H9 (cell line): Measurements from ENCODE around the gene DOCK10. TPM values are rescaled to one million over a fixed set of nuclear protein-coding genes. Genes with fewer than 3 reads are reported as not detected.

Experiments
- DNase-seq: peaks from one replicate; pipeline ENCODE4 v3.0.0-alpha.2; 2017
- H2AFZ ChIP-seq: one replicate; pipeline ENCODE4 v1.6.1; 2013; ENCODE audit warnings: mild to moderate bottlenecking, low read length, control low read depth, moderate library complexity
- H2AK5ac ChIP-seq: 2 replicates; pipeline ENCODE4 v1.6.1; 2013; ENCODE audit warnings: low read length, control low read depth, mixed read lengths; ENCODE audit not compliant: insufficient read length
- H2BK120ac ChIP-seq: one replicate; pipeline ENCODE4 v1.6.1; 2013; ENCODE audit warnings: low read depth, mild to moderate bottlenecking, low read length, control low read depth, inconsistent platforms; ENCODE audit not compliant: poor library complexity, severe bottlenecking
- H2BK12ac ChIP-seq: 2 replicates; pipeline ENCODE4 v1.6.1; 2013; ENCODE audit warnings: low read length, control low read depth, mixed read lengths, low read depth; ENCODE audit not compliant: insufficient read length
- H2BK15ac ChIP-seq: 2 replicates; pipeline ENCODE4 v1.6.1; 2013; ENCODE audit warnings: low read depth, low read length, control low read depth
- H2BK20ac ChIP-seq: one replicate; pipeline ENCODE4 v1.6.1; 2013; ENCODE audit warnings: low read depth, mild to moderate bottlenecking, low read length, control low read depth, inconsistent platforms; ENCODE audit not compliant: poor library complexity, severe bottlenecking
- H2BK5ac ChIP-seq: 2 replicates; pipeline ENCODE4 v1.6.1; 2013; ENCODE audit warnings: low read length, control low read depth, mixed read lengths; ENCODE audit not compliant: insufficient read length
- H3K14ac ChIP-seq: 2 replicates; pipeline ENCODE4 v1.6.1; 2013; ENCODE audit warnings: low read length, control low read depth; ENCODE audit not compliant: insufficient read depth
- H3K18ac ChIP-seq: 2 replicates; pipeline ENCODE4 v1.6.1; 2013; ENCODE audit warnings: low read depth, mild to moderate bottlenecking, mixed read lengths, low read length, control low read depth; ENCODE audit not compliant: insufficient read length
- H3K23ac ChIP-seq: 2 replicates; pipeline ENCODE4 v1.6.1; 2013; ENCODE audit warnings: low read length, control low read depth, mixed read lengths, low read depth; ENCODE audit not compliant: insufficient read length
- H3K23me2 ChIP-seq: 2 replicates; pipeline ENCODE4 v1.6.1; 2013; ENCODE audit warnings: low read depth, mild to moderate bottlenecking, mixed read lengths, low read length, control low read depth; ENCODE audit not compliant: insufficient read length, poor library complexity, severe bottlenecking
- H3K27ac ChIP-seq: 2 replicates; pipeline ENCODE4 v1.5.1; 2013; ENCODE audit warnings: low read length, control low read depth, mixed read lengths, low read depth; ENCODE audit not compliant: insufficient read length
- H3K27me3 ChIP-seq: 2 replicates; pipeline ENCODE4 v1.6.1; 2013; ENCODE audit warnings: low read length, control low read depth, inconsistent platforms; ENCODE audit not compliant: insufficient read depth
- H3K4ac ChIP-seq: 2 replicates; pipeline ENCODE4 v1.6.1; 2013; ENCODE audit warnings: low read depth, mild to moderate bottlenecking, control low read depth, inconsistent platforms, low read length, moderate library complexity
- H3K4me1 ChIP-seq: 2 replicates; pipeline ENCODE4 v1.6.1; 2013; ENCODE audit warnings: low read length, control low read depth, inconsistent platforms; ENCODE audit not compliant: insufficient read depth
- H3K4me2 ChIP-seq: 2 replicates; pipeline ENCODE4 v1.6.1; 2013; ENCODE audit warnings: low read length, control low read depth, mixed read lengths; ENCODE audit not compliant: insufficient read length, insufficient read depth
- H3K56ac ChIP-seq: 2 replicates; pipeline ENCODE4 v1.6.1; 2013; ENCODE audit warnings: low read depth, mild to moderate bottlenecking, mixed read lengths, low read length, control low read depth; ENCODE audit not compliant: insufficient read length
- H3K79me1 ChIP-seq: 2 replicates; pipeline ENCODE4 v1.6.1; 2013; ENCODE audit warnings: low read depth, mild to moderate bottlenecking, moderate library complexity, low read length, control low read depth, inconsistent platforms; ENCODE audit not compliant: insufficient read depth, poor library complexity, severe bottlenecking
- H3K79me2 ChIP-seq: 2 replicates; pipeline ENCODE4 v1.6.1; 2013; ENCODE audit warnings: low read length, control low read depth, inconsistent platforms; ENCODE audit not compliant: insufficient read depth
- H3K9ac ChIP-seq: 2 replicates; pipeline ENCODE4 v1.6.1; 2013; ENCODE audit warnings: low read length, control low read depth, mixed read lengths; ENCODE audit not compliant: insufficient read length; ENCODE audit errors: extremely low read depth
- H3K9me3 ChIP-seq: one replicate; pipeline ENCODE4 v1.6.1; 2013; ENCODE audit warnings: low read depth, low read length, inconsistent platforms; ENCODE audit not compliant: control insufficient read depth
- H3T11ph ChIP-seq: one replicate; pipeline ENCODE4 v1.6.1; 2013; ENCODE audit warnings: mild to moderate bottlenecking, low read length, control low read depth, inconsistent platforms
- H4K20me1 ChIP-seq: one replicate; pipeline ENCODE4 v1.6.1; 2013; ENCODE audit not compliant: control insufficient read depth, insufficient read length, insufficient read depth
- H4K5ac ChIP-seq: 2 replicates; pipeline ENCODE4 v1.6.1; 2013; ENCODE audit warnings: low read depth, mild to moderate bottlenecking, mixed read lengths, low read length, control low read depth; ENCODE audit not compliant: insufficient read length
- H4K8ac ChIP-seq: replicated peaks from 2 replicates; pipeline ENCODE4 v1.6.1; 2013; ENCODE audit warnings: low read length, control low read depth, mixed read lengths, low read depth; ENCODE audit not compliant: insufficient read length
- H4K91ac ChIP-seq: 2 replicates; pipeline ENCODE4 v1.6.1; 2013; ENCODE audit warnings: low read depth, mild to moderate bottlenecking, moderate library complexity, mixed read lengths, low read length, control low read depth; ENCODE audit not compliant: insufficient read length
- H3K27ac Mint-ChIP-seq, 3 experiments: 2 replicates in 2 of 3; 3 replicates in 1 of 3; pipeline ENCODE4 v1.8.0; 2020 to 2021; ENCODE audit warnings: mixed read lengths in 3 of 3, mild to moderate bottlenecking in 1 of 3, moderate library complexity in 1 of 3
- H3K27me3 Mint-ChIP-seq: 2 replicates; pipeline ENCODE4 v1.8.0; 2021; ENCODE audit warnings: low read depth, mild to moderate bottlenecking, moderate library complexity, mixed read lengths
- H3K36me3 Mint-ChIP-seq, 3 experiments: 2 replicates in 2 of 3; 3 replicates in 1 of 3; pipeline ENCODE4 v1.8.0; 2020 to 2021; ENCODE audit warnings: low read depth in 3 of 3, mixed read lengths in 3 of 3; ENCODE audit not compliant: insufficient read depth in 1 of 3
- H3K4me1 Mint-ChIP-seq, 2 experiments: 2 replicates each; pipeline ENCODE4 v1.8.0; 2020; ENCODE audit warnings: mixed read lengths in 2 of 2
- H3K4me3 Mint-ChIP-seq, 2 experiments: 2 replicates in 1 of 2; 3 replicates in 1 of 2; pipeline ENCODE4 v1.8.0; 2020 to 2021; ENCODE audit warnings: mild to moderate bottlenecking in 2 of 2, mixed read lengths in 2 of 2, moderate library complexity in 1 of 2
- H3K9me3 Mint-ChIP-seq, 2 experiments: 2 replicates in 1 of 2; 3 replicates in 1 of 2; pipeline ENCODE4 v1.8.0; 2020; ENCODE audit warnings: mild to moderate bottlenecking in 2 of 2, mixed read lengths in 2 of 2, moderate library complexity in 1 of 2
- CTCF ChIP-seq: fragments of 200-600 bp; sonication (generic); conservative IDR thresholded peaks from 3 replicates; pipeline ENCODE4 v1.8.0; 2021; ENCODE audit warnings: antibody characterized with exemption, mild to moderate bottlenecking
- WGBS: extraction: QIAGEN DNeasy Blood & Tissue Kit; methylation state at CpG from one replicate; pipeline ENCODE4 v1.1.7; 2013; ENCODE audit warnings: missing lambda C conversion rate, low lambda C conversion rate, mixed read lengths; ENCODE audit not compliant: insufficient read length; ENCODE audit errors: extremely low coverage; 5-methylcytosine and 5-hydroxymethylcytosine counted together
- total RNA-seq: library from RNA; stranded (reverse); gene quantifications from 2 replicates; pipeline ENCODE4 v1.2.1, GENCODE V29; 2021

DOCK10 gene
- total RNA-seq, 1 experiment from 2014 or later, result 0.79 TPM

- H4K5ac ChIP-seq, result no peak overlapping the region
- no peak overlapping the region for H2AK5ac ChIP-seq
- no peak overlapping the region for H3K27ac ChIP-seq
- H3K36me3 Mint-ChIP-seq, result no peaks in the 10 kb centered on the region; a peak in 1 of 7 replicates
- TF ChIP-seq CTCF, result no peak
- no peaks in the 10 kb centered on the region for H3K79me2 ChIP-seq
- H3T11ph ChIP-seq, result no peak overlapping the region
- no peak overlapping the region for H4K91ac ChIP-seq
- no peak overlapping the region for H3K4me3 Mint-ChIP-seq
- no peak overlapping the region for H2BK5ac ChIP-seq
- no peak for DNase-seq
- H2BK20ac ChIP-seq, result no peak overlapping the region
- H3K9me3 Mint-ChIP-seq, result no peaks in the 10 kb centered on the region
- no peaks in the 10 kb centered on the region for H3K27me3 Mint-ChIP-seq
- H3K79me1 ChIP-seq, result no peaks in the 10 kb centered on the region
- no peaks in the 10 kb centered on the region for H3K27me3 ChIP-seq
- WGBS, result no CpG with 5 or more reads among the region's 3 CpGs
- no peak overlapping the region for H3K56ac ChIP-seq
- no peak overlapping the region for H3K14ac ChIP-seq
- no peak overlapping the region for H4K8ac ChIP-seq
- no peak overlapping the region for H3K18ac ChIP-seq
- no peaks in the 10 kb centered on the region for H3K9me3 ChIP-seq
- no peak overlapping the region for H3K27ac Mint-ChIP-seq
- H2BK12ac ChIP-seq, result no peak overlapping the region
- no peak overlapping the region for H2BK15ac ChIP-seq
- H4K20me1 ChIP-seq, result no peaks in the 10 kb centered on the region
- no peak overlapping the region for H3K4me2 ChIP-seq
- H3K23me2 ChIP-seq, result no peaks in the 10 kb centered on the region
- H3K4me1 Mint-ChIP-seq, result peaks cover 39 to 43% of the 10 kb centered on the region in 2 experiments
- no peak overlapping the region for H3K4ac ChIP-seq
- no peak overlapping the region for H3K9ac ChIP-seq
- H2AFZ ChIP-seq, result no peak overlapping the region
- peaks cover 8% of the 10 kb centered on the region for H3K4me1 ChIP-seq
- no peak overlapping the region for H3K23ac ChIP-seq
- no peak overlapping the region for H2BK120ac ChIP-seq
These were observed 101.7 kb downstream of the DOCK10 start for GRCh38 chr2:224940618-224941017.
